ENCODE data around the gene RASSF3.
A peak's percentile ranks its signal among the peaks of the same experiment; 100 is the strongest.

Gene RASSF3

DNA sequence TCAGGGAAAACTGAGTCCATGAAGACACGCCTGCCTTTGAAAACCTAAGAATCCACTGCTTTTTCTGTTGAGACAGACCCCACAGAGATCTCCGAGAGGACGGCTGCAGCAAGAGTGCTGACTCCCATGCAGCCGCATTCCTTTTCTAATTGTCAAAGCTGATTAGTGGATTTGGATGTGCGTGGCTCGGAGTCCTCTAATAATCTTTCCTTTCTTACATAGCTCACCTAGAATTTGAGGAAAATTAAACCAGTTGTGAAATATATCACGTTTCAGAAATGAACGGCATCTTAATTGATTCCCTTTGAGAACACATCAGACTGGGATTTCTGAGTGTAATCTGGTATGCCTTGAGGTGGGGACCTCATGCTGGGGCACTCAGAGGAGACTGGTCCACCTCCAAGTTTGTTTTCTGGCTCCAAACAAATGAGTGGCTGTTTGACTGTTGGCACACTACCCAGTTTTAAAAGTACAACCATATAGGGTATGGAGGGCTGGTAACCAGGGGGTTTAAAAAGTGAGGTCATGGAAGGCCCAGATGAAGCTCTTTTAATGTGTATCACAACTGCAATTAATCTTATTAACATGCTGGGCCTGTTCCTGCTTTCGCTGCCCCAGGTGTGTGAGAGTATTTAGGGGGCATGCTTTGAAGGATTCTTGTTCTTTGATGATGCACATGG lies 63.3 kb downstream of the RASSF3 start:
- H3K4me3 ChIP-seq (ENCODE audit: low read depth, low read length): no peak overlapping the region; the same call in 1 of the 2 replicates
- H3K9me3 ChIP-seq: no peaks in the 10 kb centered on the region
- no peak for TF ChIP-seq CTCF (IDR thresholded peaks at IDR 0.05; ENCODE audit: low read depth, low read length)
- H3K4me1 ChIP-seq: peaks cover 50% of the 10 kb centered on the region
- H3K27me3 ChIP-seq: no peaks in the 10 kb centered on the region
- H3K36me3 ChIP-seq: no peaks in the 10 kb centered on the region
- peak; percentile 32 for DNase-seq

- Histone ChIP-seq H3K27me3 (no peaks in the 10 kb centered on the region), H3K4me3 (ENCODE audit: low read depth, low read length) (no peak overlapping the region), H3K9me3 (no peaks in the 10 kb centered on the region), H3K36me3 (no peaks in the 10 kb centered on the region), H3K4me1 (peaks cover 43% of the 10 kb centered on the region)
- TF ChIP-seq CTCF (IDR thresholded peaks at IDR 0.05; ENCODE audit: low read depth, low read length): no peak
- DNase-seq: no peak
These were observed 64.2 kb downstream of the RASSF3 start for GRCh38 chr12:64674367-64674922.

DNA sequence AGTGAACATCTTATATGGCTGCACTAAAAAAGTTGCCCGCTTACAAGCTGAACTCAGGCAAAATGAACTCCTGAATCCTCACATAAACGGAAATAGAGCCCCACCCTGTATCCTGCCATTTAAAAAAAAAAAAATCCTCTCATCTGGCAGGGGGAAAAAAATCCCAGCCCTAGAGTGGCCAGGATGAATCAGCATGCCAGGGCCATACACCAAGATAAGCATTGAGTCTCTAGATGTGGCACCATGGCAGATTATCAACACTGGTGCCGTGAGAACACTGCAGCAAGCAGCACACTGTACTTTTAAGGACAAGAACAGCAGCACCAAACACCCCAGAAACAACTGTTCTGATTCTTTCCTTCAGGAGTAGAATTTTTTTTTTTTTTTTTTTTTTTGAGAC lies 65.5 kb downstream of the RASSF3 start:
- H3K4me3 ChIP-seq (ENCODE audit: low read depth, low read length): no peak overlapping the region
- H3K4me1 ChIP-seq: peaks cover 39% of the 10 kb centered on the region
- no peaks in the 10 kb centered on the region for H3K9me3 ChIP-seq
- DNase-seq: peak; percentile 47
- no peaks in the 10 kb centered on the region for H3K36me3 ChIP-seq
- no peak for TF ChIP-seq CTCF (IDR thresholded peaks at IDR 0.05; ENCODE audit: low read depth, low read length)
- no peaks in the 10 kb centered on the region for H3K27me3 ChIP-seq

GRCh38 chr12:64678248-64678647 lies 68.0 kb downstream of the RASSF3 start:
- no peaks in the 10 kb centered on the region for H3K36me3 ChIP-seq
- no peaks in the 10 kb centered on the region for H3K9me3 ChIP-seq
- H3K27me3 ChIP-seq: no peaks in the 10 kb centered on the region
- no peak for DNase-seq
- H3K4me1 ChIP-seq: peaks cover 27% of the 10 kb centered on the region
- TF ChIP-seq CTCF (IDR thresholded peaks at IDR 0.05; ENCODE audit: low read depth, low read length): no peak
- H3K4me3 ChIP-seq (ENCODE audit: low read depth, low read length): no peak overlapping the region

- Histone ChIP-seq H3K9me3 (no peaks in the 10 kb centered on the region), H3K4me1 (peaks cover 26% of the 10 kb centered on the region), H3K36me3 (no peaks in the 10 kb centered on the region), H3K27me3 (no peaks in the 10 kb centered on the region), H3K4me3 (ENCODE audit: low read depth, low read length) (no peak overlapping the region)
- TF ChIP-seq CTCF (IDR thresholded peaks at IDR 0.05; ENCODE audit: low read depth, low read length): no peak
- DNase-seq: no peak
These were observed 68.5 kb downstream of the RASSF3 start for GRCh38 chr12:64678835-64679234.

DNA sequence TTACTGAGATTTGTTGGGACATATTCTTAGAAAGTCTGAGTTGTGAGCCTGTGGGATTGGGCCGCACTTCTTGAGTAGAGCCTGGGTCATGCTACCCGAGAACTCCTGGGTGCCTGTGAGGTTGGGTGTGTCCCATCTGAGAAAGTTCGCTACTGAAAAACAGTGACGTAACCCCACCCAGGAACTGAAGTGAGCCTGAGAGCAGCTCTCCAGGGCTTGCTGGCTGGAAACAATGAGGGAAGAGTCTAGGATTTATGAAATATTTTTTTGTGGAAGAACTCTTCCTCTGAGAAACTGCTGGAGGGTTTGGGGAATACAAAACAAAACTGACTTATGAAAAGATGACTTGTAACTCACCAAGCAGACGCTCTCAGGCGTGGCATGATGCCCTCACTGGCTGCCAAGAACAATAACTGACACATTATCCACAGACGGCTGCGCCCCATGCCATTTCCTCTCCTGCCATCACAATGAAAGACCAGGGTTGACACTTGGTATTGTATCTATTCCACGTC lies 69.2 kb downstream of the RASSF3 start:
- TF ChIP-seq CTCF (IDR thresholded peaks at IDR 0.05; ENCODE audit: low read depth, low read length): no peak
- no peak for DNase-seq
- H3K9me3 ChIP-seq: no peaks in the 10 kb centered on the region
- H3K4me1 ChIP-seq: peaks cover 19% of the 10 kb centered on the region
- H3K4me3 ChIP-seq (ENCODE audit: low read depth, low read length): no peak overlapping the region
- no peaks in the 10 kb centered on the region for H3K27me3 ChIP-seq
- H3K36me3 ChIP-seq: 0 out of 2 replicates have a peak, but pooled peaks cover under 1% of the 10 kb centered on the region

Data from BE2C (cell line).